Common myeloid progenitor, CD34-positive (primary cell): ENCODE data around the gene PCDHGA4.
A peak's percentile ranks its signal among the peaks of the same experiment; 100 is the strongest.
"Not testable (repeated sequence)": the region's sequence is repeated elsewhere in the genome, so short reads cannot be mapped to it uniquely, and the experiment has no call there.

Source experiments
- CTCF ChIA-PET: fragments of 350-600 bp; sonication (Branson Sonifier 250); formaldehyde crosslinking; loops from one replicate; lab custom pipeline; 2021; ENCODE audit warnings: antibody characterized with exemption; lab: Charles Lee
- POLR2A ChIA-PET: fragments of 350-600 bp; sonication (Branson Sonifier 250); formaldehyde crosslinking; loops from one replicate; lab custom pipeline; 2021; ENCODE audit warnings: antibody characterized with exemption; lab: Charles Lee
- DNase-seq, 3 donors: peaks; one replicate each; pipeline versions ENCODE4 v3.0.0 to v3.0.0-alpha.2; 2013
- H3K27ac ChIP-seq, 2 experiments: 1 replicate in 1 of 2; 2 replicates in 1 of 2; pipeline ENCODE4 v1.7.0; 2013; ENCODE audit warnings: inconsistent platforms in 2 of 2, low read length in 2 of 2, mild to moderate bottlenecking in 2 of 2, low read depth in 1 of 2, moderate library complexity in 1 of 2; ENCODE audit not compliant: severe bottlenecking in 2 of 2, insufficient read depth in 1 of 2, poor library complexity in 1 of 2
- H3K27me3 ChIP-seq, 5 experiments: replicated peaks in 2 of 5; 1 replicate in 3 of 5; 2 replicates in 2 of 5; pipeline versions ENCODE4 v1.6.1 to v1.7.0; 2013; ENCODE audit warnings: low read length in 4 of 5, mild to moderate bottlenecking in 2 of 5, moderate library complexity in 2 of 5, inconsistent platforms in 1 of 5; ENCODE audit not compliant: insufficient read depth in 5 of 5, control insufficient read depth in 4 of 5
- H3K36me3 ChIP-seq, 4 experiments: 1 replicate in 2 of 4; 2 replicates in 2 of 4; pipeline versions ENCODE4 v1.6.1 to v1.7.0; 2013; ENCODE audit warnings: low read length in 3 of 4, control low read depth in 1 of 4, mild to moderate bottlenecking in 1 of 4; ENCODE audit not compliant: control insufficient read depth in 4 of 4, insufficient read depth in 4 of 4
- H3K4me1 ChIP-seq, 4 experiments: 1 replicate in 3 of 4; 2 replicates in 1 of 4; pipeline versions ENCODE4 v1.6.1 to v1.7.1; 2013; ENCODE audit warnings: low read length in 3 of 4, mild to moderate bottlenecking in 3 of 4, control low read depth in 1 of 4, inconsistent platforms in 1 of 4, moderate library complexity in 1 of 4; ENCODE audit not compliant: control insufficient read depth in 4 of 4, insufficient read depth in 4 of 4; ENCODE audit errors: control extremely low read depth in 1 of 4
- H3K4me3 ChIP-seq, 7 experiments: 1 replicate in 4 of 7; 2 replicates in 3 of 7; pipeline versions ENCODE4 v1.5.1 to v1.7.0; 2013; ENCODE audit warnings: mild to moderate bottlenecking in 7 of 7, low read length in 6 of 7, moderate library complexity in 6 of 7, inconsistent platforms in 2 of 7, low read depth in 2 of 7, control low read depth in 1 of 7; ENCODE audit not compliant: insufficient read depth in 4 of 7, control insufficient read depth in 1 of 7; ENCODE audit errors: extremely low read depth in 1 of 7
- H3K9me3 ChIP-seq, 5 experiments: 1 replicate in 4 of 5; 2 replicates in 1 of 5; pipeline versions ENCODE4 v1.6.1 to v1.7.1; 2013; ENCODE audit warnings: low read length in 4 of 5, mild to moderate bottlenecking in 2 of 5, inconsistent platforms in 1 of 5, low read depth in 1 of 5, moderate library complexity in 1 of 5; ENCODE audit not compliant: control insufficient read depth in 4 of 5, insufficient read depth in 2 of 5; ENCODE audit errors: control extremely low read depth in 1 of 5
- WGBS: methylation state at CpG from one replicate; pipeline ENCODE4 v1.1.5; 2013; ENCODE audit not compliant: insufficient coverage; 5-methylcytosine and 5-hydroxymethylcytosine counted together

PCDHGA4 gene

DNA sequence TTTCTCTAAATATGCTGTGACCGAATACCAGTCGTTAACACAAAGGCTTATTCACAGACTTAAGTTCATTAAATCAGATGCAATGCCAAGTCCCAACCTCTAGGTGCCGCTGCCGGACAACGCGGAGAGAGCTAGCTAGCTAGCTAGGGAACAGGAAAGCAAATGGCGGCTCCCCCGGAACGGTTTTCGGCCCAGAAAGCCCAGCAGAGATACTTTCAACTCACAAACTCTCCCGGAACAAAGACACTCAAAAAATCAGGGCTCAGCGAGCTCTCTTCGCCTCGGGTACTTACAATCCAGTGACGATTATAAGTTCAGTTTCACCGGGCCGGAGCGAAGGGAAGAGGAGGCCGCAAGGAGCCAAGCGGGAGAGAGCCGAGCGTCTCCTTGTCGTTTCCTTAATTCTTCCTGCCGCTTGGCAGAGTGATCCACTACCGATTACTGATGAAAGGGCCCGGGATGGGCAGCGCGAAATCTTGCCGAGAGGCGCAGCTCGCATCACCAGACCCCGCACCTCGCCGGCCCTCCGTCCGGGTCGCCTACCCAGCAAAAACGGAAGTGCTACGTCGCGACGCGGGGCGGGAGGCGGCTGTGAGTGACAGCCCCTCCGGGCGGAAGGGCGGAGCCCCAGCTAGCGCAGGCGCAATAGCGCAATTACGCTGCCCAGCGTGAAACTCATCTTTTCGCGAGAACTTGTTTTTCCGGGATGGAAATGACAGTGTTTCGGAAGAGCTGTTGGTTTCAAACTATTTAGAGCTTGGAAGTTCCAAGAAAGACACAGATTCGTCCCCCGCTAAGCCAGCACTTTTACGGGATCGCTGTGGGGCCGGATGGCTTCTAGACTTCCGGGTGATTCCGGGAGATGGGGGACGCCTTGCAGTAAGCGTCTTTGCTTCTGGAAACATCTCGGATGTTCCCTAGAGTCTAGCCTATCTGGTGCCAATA, 34.3 kb upstream of the PCDHGA4 start, which contains the start of gene TAF7:
Gene TAF7, minus strand, starts transcription at position 560 of the 945 bp plus-strand sequence. CDS start 740 bp downstream, outside the sequence.
- CTCF ChIA-PET, result interaction anchor here (0.5 to 3.5 kb wide), 24 partner anchors 9 to 243 kb away, joined by 3 to 12 read pairs (median 4); partner anchors contain the start of genes PCDHGA10, PCDHGA11, PCDHGA12 and PCDHGA2
- no peaks in the 10 kb centered on the region for H3K27me3 ChIP-seq

DNA sequence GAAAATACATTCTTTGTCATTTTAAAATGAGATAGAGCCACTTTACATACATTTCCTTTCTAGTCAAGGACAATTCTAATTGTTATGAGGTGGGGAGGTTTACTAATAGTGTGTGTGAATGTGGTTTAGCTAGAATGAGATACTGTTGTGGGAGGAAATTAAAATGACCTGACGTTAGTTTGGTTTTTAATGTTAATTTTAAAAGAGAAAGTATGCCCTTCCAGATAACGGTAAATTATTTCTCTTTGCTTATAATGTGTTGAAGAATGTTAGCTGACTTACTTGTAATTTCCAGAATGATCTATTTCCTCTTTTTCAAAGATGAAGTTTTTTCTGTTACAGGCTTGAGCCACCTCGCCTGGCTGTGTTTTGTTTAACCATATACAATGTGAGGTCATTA, 32.6 kb upstream of the PCDHGA4 start:
- Histone ChIP-seq H3K36me3 (peaks cover 11 to 22% (median 16%) of the 10 kb centered on the region in 4 experiments), H3K27me3 (peaks cover 0 to 4% (median 3%) of the 10 kb centered on the region in 5 experiments), H3K4me1 (peaks cover 0 to 5% (median 0%) of the 10 kb centered on the region in 4 experiments), H3K9me3 (peaks cover 11 to 61% (median 39%) of the 10 kb centered on the region in 5 experiments), H3K27ac (no peak overlapping the region), H3K4me3 (no peak overlapping the region)
- ChIA-PET CTCF (interaction anchor here (1.0 kb wide), 1 partner anchor 246 kb away, joined by 3 read pairs; no protein-coding TSS in a partner anchor), POLR2A (no interaction called here)
- no peak for DNase-seq
- 100% methylated on average over 2 of the region's 3 CpGs for WGBS

More for the DNA sequence above, 34.3 kb upstream of the PCDHGA4 start, which contains the start of gene TAF7:
- peak; percentile 96 to 98 (median 97) for DNase-seq
- under 1% methylated on average over 65 of the region's 67 CpGs for WGBS
- POLR2A ChIA-PET, result interaction anchor here (1.2 kb wide), 1 partner anchor 298 kb away, joined by 3 read pairs; the partner anchor contains the start of gene DIAPH1
- Histone ChIP-seq H3K27ac (peak within 1 kb of the TSS; percentile 99), H3K36me3 (peaks cover 11 to 32% (median 22%) of the 10 kb centered on the region in 4 experiments), H3K4me3 (peak within 1 kb of the TSS; percentile 62 to 97 (median 87)), H3K9me3 (peaks cover 12 to 70% (median 37%) of the 10 kb centered on the region in 5 experiments), H3K4me1 (peaks cover 0 to 5% (median 0%) of the 10 kb centered on the region in 4 experiments)

- no peak overlapping the region for H3K27ac ChIP-seq
- no peaks in the 10 kb centered on the region for H3K4me1 ChIP-seq
- ChIA-PET CTCF (interaction anchor here (1.2 kb wide), 1 partner anchor 36 kb away, joined by 3 read pairs; no protein-coding TSS in a partner anchor), POLR2A (no interaction called here)
- peak overlapping the region in 6 of 7 experiments; percentile 32 to 74 (median 54) for H3K4me3 ChIP-seq
- no peaks in the 10 kb centered on the region for H3K36me3 ChIP-seq
- WGBS, result 5% methylated on average over 21 of the region's 27 CpGs
- H3K9me3 ChIP-seq, result peaks cover 1 to 67% (median 36%) of the 10 kb centered on the region in 5 experiments
- DNase-seq, result peak; percentile 57 to 83 (median 72)
- peaks cover under 1 to 32% (median 10%) of the 10 kb centered on the region in 5 experiments for H3K27me3 ChIP-seq
These were observed 28.6 kb upstream of the PCDHGA4 start for GRCh38 chr5:141326088-141326854.

- H3K4me1 ChIP-seq, result no peaks in the 10 kb centered on the region
- ChIA-PET CTCF (interaction anchor here (1.2 to 1.8 kb wide), 4 partner anchors 10 to 236 kb away, joined by 3 to 5 read pairs (median 4); partner anchors contain the start of gene PCDHGA3), POLR2A (no interaction called here)
- no peak overlapping the region for H3K27ac ChIP-seq
- peak in 1 of 3 donors; percentile 20 for DNase-seq
- 81% methylated on average over 8 of the region's 8 CpGs for WGBS
- H3K36me3 ChIP-seq, result no peaks in the 10 kb centered on the region
- peaks cover 4 to 75% (median 50%) of the 10 kb centered on the region in 5 experiments for H3K9me3 ChIP-seq
- peaks cover 9 to 51% (median 12%) of the 10 kb centered on the region in 5 experiments for H3K27me3 ChIP-seq
- no peak overlapping the region for H3K4me3 ChIP-seq
These were observed 26.6 kb upstream of the PCDHGA4 start for GRCh38 chr5:141328231-141328630.

- ChIA-PET POLR2A (no interaction called here), CTCF (interaction anchor here (0.7 to 1.5 kb wide), 4 partner anchors 8 to 21 kb away, joined by 4 to 9 read pairs (median 4); partner anchors contain the start of genes PCDHGA2 and TAF7)
- no peaks in the 10 kb centered on the region for H3K4me1 ChIP-seq
- H3K36me3 ChIP-seq, result no peaks in the 10 kb centered on the region
- peak in 2 of 3 donors; percentile 60 to 68 for DNase-seq
- peaks cover 12 to 70% (median 44%) of the 10 kb centered on the region in 5 experiments for H3K9me3 ChIP-seq
- 27% methylated on average over 12 of the region's 21 CpGs for WGBS
- peak within 1 kb of the TSS in 1 of 7 experiments; percentile 27 for H3K4me3 ChIP-seq
- H3K27ac ChIP-seq, result no peak within 1 kb of the TSS
- H3K27me3 ChIP-seq, result peaks cover 15 to 67% (median 24%) of the 10 kb centered on the region in 5 experiments
These were observed 24.3 kb upstream of the PCDHGA4 start, which contains the start of gene PCDHGA1 for GRCh38 chr5:141330299-141331080. Gene PCDHGA1, plus strand, starts transcription at chr5:141330514.

GRCh38 chr5:141332571-141332970, 22.2 kb upstream of the PCDHGA4 start:
- POLR2A ChIA-PET, H3K36me3 ChIP-seq, DNase-seq, H3K27ac ChIP-seq, H3K4me1 ChIP-seq, H3K4me3 ChIP-seq: not testable (repeated sequence)
- WGBS, result 39% methylated on average over 35 of the region's 39 CpGs
- CTCF ChIA-PET, result interaction anchor here (1.0 kb wide), 2 partner anchors 10 kb away, joined by 3 to 4 read pairs; no protein-coding TSS in a partner anchor
- Histone ChIP-seq H3K9me3 (peaks cover 18 to 77% (median 39%) of the 10 kb centered on the region in 5 experiments), H3K27me3 (peaks cover 15 to 71% (median 34%) of the 10 kb centered on the region in 5 experiments)
